ENCODE results near the gene ATAD1.

ATAD1 gene

DNA sequence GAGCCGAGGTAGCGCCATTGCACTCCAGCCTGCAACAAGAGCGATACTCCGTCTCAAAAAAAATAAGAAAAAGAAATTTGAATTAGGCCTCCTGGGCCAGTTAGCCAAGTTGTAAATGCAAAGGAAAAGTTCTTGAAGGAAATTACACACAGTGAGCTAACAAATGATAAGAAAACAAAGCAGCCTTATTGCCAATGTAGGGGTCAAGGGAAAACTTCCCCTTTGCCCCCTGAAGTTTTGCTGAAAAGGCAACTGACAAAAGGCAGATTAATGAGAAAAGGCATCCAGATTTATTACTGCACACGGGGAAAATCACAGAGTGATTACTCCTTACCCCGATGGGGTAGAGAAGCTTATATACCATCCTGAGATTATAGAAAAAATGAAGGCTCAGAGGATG is 88.1 kb downstream of the ATAD1 start:
- no peak overlapping the region for H3K27ac ChIP-seq
- TF ChIP-seq, protein P1, sequence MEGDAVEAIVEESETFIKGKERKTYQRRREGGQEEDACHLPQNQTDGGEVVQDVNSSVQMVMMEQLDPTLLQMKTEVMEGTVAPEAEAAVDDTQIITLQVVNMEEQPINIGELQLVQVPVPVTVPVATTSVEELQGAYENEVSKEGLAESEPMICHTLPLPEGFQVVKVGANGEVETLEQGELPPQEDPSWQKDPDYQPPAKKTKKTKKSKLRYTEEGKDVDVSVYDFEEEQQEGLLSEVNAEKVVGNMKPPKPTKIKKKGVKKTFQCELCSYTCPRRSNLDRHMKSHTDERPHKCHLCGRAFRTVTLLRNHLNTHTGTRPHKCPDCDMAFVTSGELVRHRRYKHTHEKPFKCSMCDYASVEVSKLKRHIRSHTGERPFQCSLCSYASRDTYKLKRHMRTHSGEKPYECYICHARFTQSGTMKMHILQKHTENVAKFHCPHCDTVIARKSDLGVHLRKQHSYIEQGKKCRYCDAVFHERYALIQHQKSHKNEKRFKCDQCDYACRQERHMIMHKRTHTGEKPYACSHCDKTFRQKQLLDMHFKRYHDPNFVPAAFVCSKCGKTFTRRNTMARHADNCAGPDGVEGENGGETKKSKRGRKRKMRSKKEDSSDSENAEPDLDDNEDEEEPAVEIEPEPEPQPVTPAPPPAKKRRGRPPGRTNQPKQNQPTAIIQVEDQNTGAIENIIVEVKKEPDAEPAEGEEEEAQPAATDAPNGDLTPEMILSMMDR (IDR thresholded peaks at IDR 0.05) = no peak
- H3K27me3 ChIP-seq (ENCODE audit: control insufficient read depth, insufficient read depth, low read length) = no peaks in the 10 kb centered on the region
- no peaks in the 10 kb centered on the region for H3K79me2 ChIP-seq
- no peaks in the 10 kb centered on the region for H3K9me3 ChIP-seq (ENCODE audit: control insufficient read depth, low read length)
- no peak overlapping the region for H3K4me2 ChIP-seq (ENCODE audit: low read length)
- H2AFZ ChIP-seq = no peak overlapping the region
- no peak overlapping the region for H3K4me3 ChIP-seq (ENCODE audit: low read depth, low read length)
- H3K36me3 ChIP-seq (ENCODE audit: control insufficient read depth, insufficient read depth, low read length) = no peaks in the 10 kb centered on the region
- H3K9ac ChIP-seq = no peak overlapping the region
- no peaks in the 10 kb centered on the region for H3K4me1 ChIP-seq

DNA sequence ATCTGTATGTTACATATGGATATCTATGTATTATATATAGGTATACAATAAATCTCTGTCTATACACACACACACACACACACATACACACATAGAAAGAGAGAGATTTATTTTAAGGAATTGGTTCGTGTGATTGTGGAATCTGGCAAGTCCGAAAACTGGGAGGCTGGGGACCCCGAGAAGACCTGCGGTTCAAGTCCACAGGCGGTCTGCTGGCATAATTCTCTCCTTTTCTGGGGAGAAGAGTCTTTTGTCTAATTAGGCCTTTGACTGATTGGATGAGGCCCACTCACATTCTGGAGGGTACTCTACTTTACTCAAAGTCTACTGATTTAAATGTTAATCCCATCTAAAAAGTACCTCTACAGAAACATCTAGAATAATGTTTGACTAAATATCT is 93.2 kb downstream of the ATAD1 start:
- no peaks in the 10 kb centered on the region for H3K36me3 ChIP-seq (ENCODE audit: control insufficient read depth, insufficient read depth, low read length)
- H3K4me3 ChIP-seq (ENCODE audit: low read depth, low read length) = no peak overlapping the region
- H2AFZ ChIP-seq = no peak overlapping the region
- no peaks in the 10 kb centered on the region for H3K79me2 ChIP-seq
- H3K4me1 ChIP-seq = no peaks in the 10 kb centered on the region
- H3K9ac ChIP-seq = no peak overlapping the region
- TF ChIP-seq, protein P1 (IDR thresholded peaks at IDR 0.05) = no peak
- no peak overlapping the region for H3K27ac ChIP-seq
- no peaks in the 10 kb centered on the region for H3K27me3 ChIP-seq (ENCODE audit: control insufficient read depth, insufficient read depth, low read length)
- H3K9me3 ChIP-seq (ENCODE audit: control insufficient read depth, low read length) = no peaks in the 10 kb centered on the region
- H3K4me2 ChIP-seq (ENCODE audit: low read length) = no peak overlapping the region

DNA sequence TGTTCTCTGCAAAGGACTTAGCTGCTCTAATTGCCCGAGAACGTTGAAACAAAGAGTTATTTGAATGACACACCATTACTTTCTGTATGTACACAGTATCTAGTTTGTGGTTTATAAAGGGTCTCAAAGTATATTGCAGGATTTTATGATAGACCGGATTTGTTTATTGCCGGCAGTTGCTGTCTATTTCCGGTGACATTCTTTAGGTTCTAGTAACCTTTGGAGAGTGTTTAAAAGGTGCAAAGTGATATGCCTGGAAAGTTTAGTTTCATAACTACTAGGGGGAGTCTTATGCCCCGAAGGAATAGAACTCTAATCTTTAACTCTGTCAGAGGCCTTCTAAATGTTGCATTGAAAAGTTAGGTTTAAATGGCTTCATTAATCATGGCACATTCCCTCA is 94.5 kb downstream of the ATAD1 start:
- no peaks in the 10 kb centered on the region for H3K27me3 ChIP-seq (ENCODE audit: control insufficient read depth, insufficient read depth, low read length)

DNA sequence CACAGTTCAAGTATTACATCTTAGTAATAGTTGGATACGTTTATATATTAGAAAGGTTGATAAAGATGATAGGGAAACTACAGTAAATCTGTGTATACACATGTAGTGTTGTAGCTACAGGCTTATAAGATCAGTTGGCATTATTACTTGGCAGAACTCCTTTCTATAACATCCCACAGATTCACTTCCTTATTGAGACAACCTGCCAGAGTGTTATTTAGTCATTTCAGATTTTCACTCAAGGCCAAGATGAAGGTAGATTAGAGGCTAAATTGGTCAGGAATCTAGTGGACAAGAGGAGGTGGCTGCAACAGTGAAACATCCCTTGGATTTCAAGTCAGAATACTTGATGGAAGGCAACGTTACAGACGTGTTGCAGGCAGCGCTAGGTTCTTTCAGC is 95.3 kb downstream of the ATAD1 start:
- Histone ChIP-seq H2AFZ (no peak overlapping the region), H3K27me3 (ENCODE audit: control insufficient read depth, insufficient read depth, low read length) (no peaks in the 10 kb centered on the region), H3K9me3 (ENCODE audit: control insufficient read depth, low read length) (no peaks in the 10 kb centered on the region), H3K4me3 (ENCODE audit: low read depth, low read length) (no peak overlapping the region), H3K27ac (no peak overlapping the region), H3K36me3 (ENCODE audit: control insufficient read depth, insufficient read depth, low read length) (no peaks in the 10 kb centered on the region), H3K9ac (no peak overlapping the region), H3K79me2 (no peaks in the 10 kb centered on the region), H3K4me2 (ENCODE audit: low read length) (no peak overlapping the region), H3K4me1 (no peaks in the 10 kb centered on the region)
- TF ChIP-seq, protein P1 (IDR thresholded peaks at IDR 0.05) = no peak

More for the DNA sequence above, 94.5 kb downstream of the ATAD1 start:
- TF ChIP-seq, protein P1 (IDR thresholded peaks at IDR 0.05) = no peak
- Histone ChIP-seq H3K4me3 (ENCODE audit: low read depth, low read length) (no peak overlapping the region), H3K79me2 (no peaks in the 10 kb centered on the region), H3K4me1 (no peaks in the 10 kb centered on the region), H3K27ac (no peak overlapping the region), H2AFZ (no peak overlapping the region), H3K36me3 (ENCODE audit: control insufficient read depth, insufficient read depth, low read length) (no peaks in the 10 kb centered on the region), H3K4me2 (ENCODE audit: low read length) (no peak overlapping the region), H3K9ac (no peak overlapping the region), H3K9me3 (ENCODE audit: control insufficient read depth, low read length) (no peaks in the 10 kb centered on the region)

DNA sequence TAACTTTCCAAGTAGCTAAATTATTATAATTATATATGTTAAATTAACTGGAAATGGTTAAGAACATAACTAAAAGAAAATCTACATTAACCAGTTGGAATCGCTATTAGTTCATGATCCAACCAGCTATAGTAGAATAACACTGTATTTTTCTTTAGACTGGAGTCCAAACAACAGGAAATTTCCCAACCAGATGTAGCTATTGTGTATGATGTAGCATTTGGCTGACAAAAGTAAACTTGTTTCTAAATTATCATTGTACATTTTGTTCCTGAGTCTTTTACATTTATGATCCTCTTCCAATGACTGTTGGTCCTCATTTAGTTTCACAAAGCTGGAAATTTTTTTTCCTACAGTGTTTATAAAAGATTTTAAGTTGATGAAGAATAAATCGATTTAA is 96.2 kb downstream of the ATAD1 start:
- H3K36me3 ChIP-seq (ENCODE audit: control insufficient read depth, insufficient read depth, low read length) = no peaks in the 10 kb centered on the region
- no peak overlapping the region for H3K27ac ChIP-seq
- TF ChIP-seq, protein P1 (IDR thresholded peaks at IDR 0.05) = no peak
- H3K27me3 ChIP-seq (ENCODE audit: control insufficient read depth, insufficient read depth, low read length) = no peaks in the 10 kb centered on the region
- no peak overlapping the region for H2AFZ ChIP-seq
- no peaks in the 10 kb centered on the region for H3K79me2 ChIP-seq
- H3K9me3 ChIP-seq (ENCODE audit: control insufficient read depth, low read length) = no peaks in the 10 kb centered on the region
- no peak overlapping the region for H3K9ac ChIP-seq
- H3K4me2 ChIP-seq (ENCODE audit: low read length) = no peak overlapping the region
- H3K4me3 ChIP-seq (ENCODE audit: low read depth, low read length) = no peak overlapping the region
- H3K4me1 ChIP-seq = no peaks in the 10 kb centered on the region
